H1 (cell line): ENCODE measurements around the gene COX6A1. TPM values are rescaled to one million over a fixed set of nuclear protein-coding genes. Genes with fewer than 3 reads are reported as not detected.

ENCODE experiments used
- CREB1 ChIP-seq: IDR thresholded peaks from 2 replicates; pipeline ENCODE4 v1.6.1; 2012; ENCODE audit warnings: inconsistent platforms
- CTBP2 ChIP-seq: IDR thresholded peaks from 2 replicates; pipeline ENCODE4 v1.7.0; 2011; ENCODE audit warnings: borderline replicate concordance, mild to moderate bottlenecking, moderate library complexity, mixed read lengths, low read length; ENCODE audit not compliant: insufficient read depth, insufficient read length
- E2F6 ChIP-seq: IDR thresholded peaks from 2 replicates; pipeline ENCODE4 v1.6.1; 2012; ENCODE audit warnings: inconsistent platforms
- polyA plus RNA-seq, 7 experiments: library from polyadenylated mRNA; depleted of rRNA in 3 of 7; stranded (reverse) in 5 of 7; unstranded in 2 of 7; fragments of >200 nt in 5 of 7; fragments of 200-250 nt in 2 of 7; gene quantifications; 1 replicate in 5 of 7; 2 replicates in 1 of 7; 4 replicates in 1 of 7; pipeline versions ENCODE4 v1.2.1 to v1.2.3, GENCODE V29; 2011 to 2013; ENCODE audit warnings: missing spikeins in 2 of 7, mixed read lengths in 2 of 7
- total RNA-seq: library from RNA; stranded (reverse); fragmentation: NEBNext Ultra II Directional; extraction: Animal tissue kit (Norgen Biotek cat#: 25700); gene quantifications from 2 replicates; pipeline ENCODE4 v1.2.1, GENCODE V29; 2021

Gene COX6A1
- total and polyA plus RNA-seq, 2 of the 8 experiments (the other 6 are each of a cell fraction or from before 2014, with no cell fraction given) = 437 to 2,792 TPM

DNA sequence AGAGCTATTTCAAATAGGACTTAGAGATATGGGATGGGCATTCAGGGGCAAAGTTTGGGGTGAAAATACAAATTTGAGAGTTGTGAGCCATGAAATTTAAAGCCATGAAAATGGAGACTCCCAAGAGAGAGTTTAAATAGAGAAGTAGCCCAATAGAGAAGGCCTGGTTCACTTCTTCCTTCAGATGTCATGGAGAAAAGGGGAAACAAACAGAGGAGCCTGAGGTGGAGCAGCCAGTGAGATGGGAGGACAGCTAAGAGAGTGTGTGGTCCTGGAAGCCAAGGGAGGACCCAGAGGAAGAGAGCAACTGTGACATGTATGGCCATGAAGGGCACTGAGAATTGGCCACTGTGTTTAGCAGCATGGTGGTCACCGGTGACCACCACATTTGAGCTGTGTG is 45.7 kb downstream of the COX6A1 start (continued):
- TF ChIP-seq E2F6 (no peak), CREB1 (no peak), CTBP2 (no peak)
